ENCODE results near the gene THOC3. TPM values are rescaled to one million over a fixed set of nuclear protein-coding genes. Genes with fewer than 3 reads are reported as not detected.
A peak's percentile ranks its signal among the peaks of the same experiment; 100 is the strongest.
"Not testable (repeated sequence)": the region's sequence is repeated elsewhere in the genome, so short reads cannot be mapped to it uniquely, and the experiment has no call there.

The THOC3 gene
- total and polyA plus RNA-seq, 2 donors (not counting 1 experiment from before 2014, with no cell fraction given), result 30.9 to 31.7 TPM

- H3K4me3 ChIP-seq (ENCODE audit: control extremely low read depth in 1 of 5, extremely low read depth in 1 of 5, insufficient read depth in 1 of 5, low read depth in 2 of 5, low read length in 4 of 5); H3K4me3 Mint-ChIP-seq; H2AFZ ChIP-seq (ENCODE audit: insufficient read depth, low read depth, low read length, poor library complexity, severe bottlenecking); H3K9ac ChIP-seq (ENCODE audit: low read length); CTCF ChIA-PET; H3K4me1 ChIP-seq (ENCODE audit: control insufficient read depth in 2 of 2, insufficient read depth in 2 of 2, low read length in 2 of 2); H3K27ac Mint-ChIP-seq; H3K4me1 Mint-ChIP-seq; DNase-seq; H3K9me3 ChIP-seq (ENCODE audit: control extremely low read depth in 1 of 3, control insufficient read depth in 2 of 3, insufficient read depth in 1 of 3, low read length in 2 of 3); H3K27me3 Mint-ChIP-seq; intact Hi-C loops (cut with micrococcal nuclease); H3K27me3 ChIP-seq (replicated peaks in 1 of 4; ENCODE audit: control extremely low read depth in 1 of 4, control insufficient read depth in 3 of 4, insufficient read depth in 4 of 4, low read length in 3 of 4); H3K36me3 ChIP-seq (replicated peaks in 1 of 2; ENCODE audit: control extremely low read depth in 1 of 2, control insufficient read depth in 1 of 2, extremely low read depth in 1 of 2, insufficient read depth in 2 of 2, low read length in 1 of 2); H4K20me1 ChIP-seq (ENCODE audit: control insufficient read depth, insufficient read depth, low read length, poor library complexity, severe bottlenecking); H3K27ac ChIP-seq (ENCODE audit: low read length in 2 of 2); ATAC-seq (ENCODE audit: low read depth); H3K9me3 Mint-ChIP-seq (ENCODE audit: insufficient read depth); POLR2A ChIA-PET; H3K79me2 ChIP-seq (ENCODE audit: control insufficient read depth, insufficient read depth, low read length); H3K4me2 ChIP-seq (replicated peaks; ENCODE audit: low read depth, low read length, poor library complexity, severe bottlenecking): not testable (repeated sequence)
- no CpG with 5 or more reads among the region's 4 CpGs for WGBS (ENCODE audit: insufficient coverage)
Measured at GRCh38 chr5:175997495-175997894, 29.4 kb upstream of the THOC3 start.

GRCh38 chr5:175996791-175997190 lies 28.7 kb upstream of the THOC3 start:
- POLR2A ChIA-PET; CTCF ChIA-PET; H3K36me3 ChIP-seq (replicated peaks in 1 of 2; ENCODE audit: control extremely low read depth in 1 of 2, control insufficient read depth in 1 of 2, extremely low read depth in 1 of 2, insufficient read depth in 2 of 2, low read length in 1 of 2); H2AFZ ChIP-seq (ENCODE audit: insufficient read depth, low read depth, low read length, poor library complexity, severe bottlenecking); H3K27me3 Mint-ChIP-seq; H3K9me3 ChIP-seq (ENCODE audit: control extremely low read depth in 1 of 3, control insufficient read depth in 2 of 3, insufficient read depth in 1 of 3, low read length in 2 of 3); H3K27me3 ChIP-seq (replicated peaks in 1 of 4; ENCODE audit: control extremely low read depth in 1 of 4, control insufficient read depth in 3 of 4, insufficient read depth in 4 of 4, low read length in 3 of 4); H3K4me1 Mint-ChIP-seq; H3K27ac Mint-ChIP-seq; H3K4me2 ChIP-seq (replicated peaks; ENCODE audit: low read depth, low read length, poor library complexity, severe bottlenecking); H3K4me1 ChIP-seq (ENCODE audit: control insufficient read depth in 2 of 2, insufficient read depth in 2 of 2, low read length in 2 of 2); DNase-seq; H3K4me3 Mint-ChIP-seq; H3K79me2 ChIP-seq (ENCODE audit: control insufficient read depth, insufficient read depth, low read length); intact Hi-C loops (cut with micrococcal nuclease); H4K20me1 ChIP-seq (ENCODE audit: control insufficient read depth, insufficient read depth, low read length, poor library complexity, severe bottlenecking); H3K27ac ChIP-seq (ENCODE audit: low read length in 2 of 2); H3K4me3 ChIP-seq (ENCODE audit: control extremely low read depth in 1 of 5, extremely low read depth in 1 of 5, insufficient read depth in 1 of 5, low read depth in 2 of 5, low read length in 4 of 5); H3K9me3 Mint-ChIP-seq (ENCODE audit: insufficient read depth); H3K9ac ChIP-seq (ENCODE audit: low read length): not testable (repeated sequence)
- WGBS (ENCODE audit: insufficient coverage), result no CpG with 5 or more reads among the region's 6 CpGs
- peak; percentile 56 for ATAC-seq (ENCODE audit: low read depth)

GRCh38 chr5:175995506-175995905 lies 27.4 kb upstream of the THOC3 start:
- H4K20me1 ChIP-seq (ENCODE audit: control insufficient read depth, insufficient read depth, low read length, poor library complexity, severe bottlenecking); H3K27me3 ChIP-seq (replicated peaks in 1 of 4; ENCODE audit: control extremely low read depth in 1 of 4, control insufficient read depth in 3 of 4, insufficient read depth in 4 of 4, low read length in 3 of 4); H3K4me3 Mint-ChIP-seq; H3K36me3 ChIP-seq (replicated peaks in 1 of 2; ENCODE audit: control extremely low read depth in 1 of 2, control insufficient read depth in 1 of 2, extremely low read depth in 1 of 2, insufficient read depth in 2 of 2, low read length in 1 of 2); intact Hi-C loops (cut with micrococcal nuclease); H3K4me1 ChIP-seq (ENCODE audit: control insufficient read depth in 2 of 2, insufficient read depth in 2 of 2, low read length in 2 of 2); H3K79me2 ChIP-seq (ENCODE audit: control insufficient read depth, insufficient read depth, low read length); H3K27ac ChIP-seq (ENCODE audit: low read length in 2 of 2); H3K9me3 ChIP-seq (ENCODE audit: control extremely low read depth in 1 of 3, control insufficient read depth in 2 of 3, insufficient read depth in 1 of 3, low read length in 2 of 3); DNase-seq; H2AFZ ChIP-seq (ENCODE audit: insufficient read depth, low read depth, low read length, poor library complexity, severe bottlenecking); H3K4me1 Mint-ChIP-seq; ATAC-seq (ENCODE audit: low read depth); H3K9ac ChIP-seq (ENCODE audit: low read length); H3K27me3 Mint-ChIP-seq; POLR2A ChIA-PET; H3K4me2 ChIP-seq (replicated peaks; ENCODE audit: low read depth, low read length, poor library complexity, severe bottlenecking); CTCF ChIA-PET; H3K9me3 Mint-ChIP-seq (ENCODE audit: insufficient read depth); H3K27ac Mint-ChIP-seq; H3K4me3 ChIP-seq (ENCODE audit: control extremely low read depth in 1 of 5, extremely low read depth in 1 of 5, insufficient read depth in 1 of 5, low read depth in 2 of 5, low read length in 4 of 5): not testable (repeated sequence)
- WGBS (ENCODE audit: insufficient coverage), result no CpG with 5 or more reads among the region's 6 CpGs

GRCh38 chr5:175979371-175979995 lies 11.4 kb upstream of the THOC3 start:
- H3K9me3 Mint-ChIP-seq (ENCODE audit: insufficient read depth); CTCF ChIA-PET; intact Hi-C loops (cut with micrococcal nuclease): not testable (repeated sequence)

More at GRCh38 chr5:175979371-175979995, 11.4 kb upstream of the THOC3 start:
- H3K9ac ChIP-seq (ENCODE audit: low read length); H3K4me2 ChIP-seq (replicated peaks; ENCODE audit: low read depth, low read length, poor library complexity, severe bottlenecking); ATAC-seq (ENCODE audit: low read depth); H3K9me3 ChIP-seq (ENCODE audit: control extremely low read depth in 1 of 3, control insufficient read depth in 2 of 3, insufficient read depth in 1 of 3, low read length in 2 of 3); H3K27ac ChIP-seq (ENCODE audit: low read length in 2 of 2); H2AFZ ChIP-seq (ENCODE audit: insufficient read depth, low read depth, low read length, poor library complexity, severe bottlenecking); H4K20me1 ChIP-seq (ENCODE audit: control insufficient read depth, insufficient read depth, low read length, poor library complexity, severe bottlenecking); H3K4me3 ChIP-seq (ENCODE audit: control extremely low read depth in 1 of 5, extremely low read depth in 1 of 5, insufficient read depth in 1 of 5, low read depth in 2 of 5, low read length in 4 of 5); H3K27me3 ChIP-seq (replicated peaks in 1 of 4; ENCODE audit: control extremely low read depth in 1 of 4, control insufficient read depth in 3 of 4, insufficient read depth in 4 of 4, low read length in 3 of 4); POLR2A ChIA-PET; H3K4me1 ChIP-seq (ENCODE audit: control insufficient read depth in 2 of 2, insufficient read depth in 2 of 2, low read length in 2 of 2); H3K27ac Mint-ChIP-seq; H3K4me3 Mint-ChIP-seq; H3K27me3 Mint-ChIP-seq; DNase-seq; H3K36me3 ChIP-seq (replicated peaks in 1 of 2; ENCODE audit: control extremely low read depth in 1 of 2, control insufficient read depth in 1 of 2, extremely low read depth in 1 of 2, insufficient read depth in 2 of 2, low read length in 1 of 2); H3K4me1 Mint-ChIP-seq; H3K79me2 ChIP-seq (ENCODE audit: control insufficient read depth, insufficient read depth, low read length): not testable (repeated sequence)
- WGBS (ENCODE audit: insufficient coverage), result no CpG with 5 or more reads among the region's 17 CpGs

All from B cell (primary cell).